Measurements from ENCODE around the gene DPYD.

DPYD gene

DNA sequence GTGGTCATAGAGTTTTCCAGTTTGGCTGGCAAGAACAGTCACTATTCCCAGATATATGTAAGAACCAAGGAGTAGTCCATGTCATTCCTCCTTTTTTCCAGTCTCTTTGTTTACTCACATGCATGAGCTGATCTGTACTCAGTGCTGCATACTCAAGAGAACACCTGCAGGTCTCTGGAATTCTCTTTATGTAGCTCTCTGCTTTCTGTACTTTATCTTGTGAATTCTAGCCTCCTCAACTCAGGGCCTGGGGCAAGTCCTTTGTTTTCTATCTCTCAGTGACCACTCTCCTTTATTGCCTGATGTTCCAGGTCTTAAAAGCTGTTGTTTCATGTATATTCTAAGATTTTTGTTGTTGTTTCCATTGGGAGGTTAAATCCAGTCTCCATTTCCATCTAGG, 478.9 kb downstream of the DPYD start:
- no peak for DNase-seq (ENCODE audit: extremely low read depth, insufficient read length)
- Histone ChIP-seq H3K4me3 (replicated peaks; ENCODE audit: low read depth, low read length) (no peak overlapping the region), H3K27me3 (replicated peaks; ENCODE audit: control insufficient read depth, insufficient read depth, low read length) (no peaks in the 10 kb centered on the region), H3K36me3 (ENCODE audit: control insufficient read depth, insufficient read depth, low read length) (no peaks in the 10 kb centered on the region)
- TF ChIP-seq, protein P1, sequence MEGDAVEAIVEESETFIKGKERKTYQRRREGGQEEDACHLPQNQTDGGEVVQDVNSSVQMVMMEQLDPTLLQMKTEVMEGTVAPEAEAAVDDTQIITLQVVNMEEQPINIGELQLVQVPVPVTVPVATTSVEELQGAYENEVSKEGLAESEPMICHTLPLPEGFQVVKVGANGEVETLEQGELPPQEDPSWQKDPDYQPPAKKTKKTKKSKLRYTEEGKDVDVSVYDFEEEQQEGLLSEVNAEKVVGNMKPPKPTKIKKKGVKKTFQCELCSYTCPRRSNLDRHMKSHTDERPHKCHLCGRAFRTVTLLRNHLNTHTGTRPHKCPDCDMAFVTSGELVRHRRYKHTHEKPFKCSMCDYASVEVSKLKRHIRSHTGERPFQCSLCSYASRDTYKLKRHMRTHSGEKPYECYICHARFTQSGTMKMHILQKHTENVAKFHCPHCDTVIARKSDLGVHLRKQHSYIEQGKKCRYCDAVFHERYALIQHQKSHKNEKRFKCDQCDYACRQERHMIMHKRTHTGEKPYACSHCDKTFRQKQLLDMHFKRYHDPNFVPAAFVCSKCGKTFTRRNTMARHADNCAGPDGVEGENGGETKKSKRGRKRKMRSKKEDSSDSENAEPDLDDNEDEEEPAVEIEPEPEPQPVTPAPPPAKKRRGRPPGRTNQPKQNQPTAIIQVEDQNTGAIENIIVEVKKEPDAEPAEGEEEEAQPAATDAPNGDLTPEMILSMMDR (IDR thresholded peaks at IDR 0.05; ENCODE audit: insufficient read depth, low read length, poor library complexity, severe bottlenecking): no peak

DNA sequence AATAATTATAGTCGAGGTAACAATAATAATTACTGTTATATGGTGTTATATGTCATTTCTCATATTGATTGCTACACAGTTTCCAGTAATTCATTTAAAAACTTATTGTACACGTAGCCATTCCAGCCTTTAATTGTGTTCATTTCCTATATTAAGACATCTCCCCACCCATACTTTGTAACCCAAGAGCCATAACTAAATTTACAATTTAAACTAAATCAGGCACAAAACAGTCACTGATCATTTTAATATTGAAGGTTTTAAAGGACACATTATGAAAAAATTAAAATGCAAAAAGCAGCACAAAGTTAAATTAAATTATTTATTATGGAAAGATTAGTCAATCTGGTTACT, 487.0 kb downstream of the DPYD start:
- Histone ChIP-seq H3K36me3 (ENCODE audit: control insufficient read depth, insufficient read depth, low read length) (no peaks in the 10 kb centered on the region), H3K4me3 (replicated peaks; ENCODE audit: low read depth, low read length) (no peak overlapping the region), H3K27me3 (replicated peaks; ENCODE audit: control insufficient read depth, insufficient read depth, low read length) (no peaks in the 10 kb centered on the region)
- DNase-seq (ENCODE audit: extremely low read depth, insufficient read length): no peak
- TF ChIP-seq, protein P1 (IDR thresholded peaks at IDR 0.05; ENCODE audit: insufficient read depth, low read length, poor library complexity, severe bottlenecking): no peak

DNA sequence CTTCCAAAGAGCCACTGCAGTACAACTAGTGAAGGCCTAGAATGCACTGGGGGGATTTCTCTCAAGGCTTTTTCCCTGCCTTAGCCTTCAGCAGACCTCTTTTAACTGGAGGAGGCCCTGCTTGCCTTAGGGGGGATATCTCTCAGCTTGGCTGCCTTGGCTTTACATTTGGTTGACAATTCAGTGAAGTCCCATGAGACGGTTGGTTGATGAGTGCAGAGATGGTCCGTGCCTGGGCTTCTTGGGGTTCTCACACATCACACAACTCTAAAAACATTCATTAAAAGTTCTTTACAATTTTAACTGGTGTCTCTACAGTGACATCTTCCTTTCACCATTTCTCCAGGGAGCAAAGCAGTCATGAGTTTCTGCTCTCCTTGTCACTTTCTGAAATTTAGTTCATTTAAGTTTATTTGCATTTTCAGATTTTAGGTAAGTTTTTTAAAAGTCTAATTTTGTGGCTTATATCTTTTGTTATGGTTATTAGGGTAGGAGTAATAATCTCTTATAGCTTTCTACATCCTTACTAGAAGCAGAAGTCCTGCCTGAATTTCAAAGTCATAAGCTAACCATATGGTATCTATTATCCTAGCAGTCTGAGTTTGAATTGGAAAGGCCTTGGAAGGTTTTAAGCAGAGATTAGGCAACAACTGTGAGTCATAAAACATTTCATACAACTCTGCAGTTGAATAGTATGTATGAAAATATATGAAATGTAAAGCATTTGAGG, 487.6 kb downstream of the DPYD start:
- TF ChIP-seq, protein P1 (IDR thresholded peaks at IDR 0.05; ENCODE audit: insufficient read depth, low read length, poor library complexity, severe bottlenecking): no peak
- Histone ChIP-seq H3K36me3 (ENCODE audit: control insufficient read depth, insufficient read depth, low read length) (no peaks in the 10 kb centered on the region), H3K27me3 (replicated peaks; ENCODE audit: control insufficient read depth, insufficient read depth, low read length) (no peaks in the 10 kb centered on the region), H3K4me3 (replicated peaks; ENCODE audit: low read depth, low read length) (no peak overlapping the region)
- DNase-seq (ENCODE audit: extremely low read depth, insufficient read length): no peak

DNA sequence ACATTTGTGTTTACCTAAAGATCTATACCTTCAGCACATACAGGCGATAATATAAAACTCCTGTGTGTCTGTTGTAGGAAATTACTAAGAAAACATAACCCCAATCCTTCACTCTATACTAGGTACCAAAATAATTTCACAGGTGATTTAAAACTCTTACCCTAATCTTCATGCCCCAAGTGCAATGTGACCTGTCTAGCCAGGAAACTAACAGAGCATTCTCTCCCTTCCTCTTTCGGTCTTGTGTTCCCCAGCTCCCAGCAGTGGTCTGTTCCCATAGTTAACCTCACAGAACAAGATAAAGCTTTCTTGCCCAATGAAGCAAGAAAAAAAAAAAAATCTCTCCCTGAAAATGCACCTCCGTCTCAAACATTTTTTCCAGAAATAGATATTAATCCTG, 493.5 kb downstream of the DPYD start:
- Histone ChIP-seq H3K27me3 (replicated peaks; ENCODE audit: control insufficient read depth, insufficient read depth, low read length) (no peaks in the 10 kb centered on the region), H3K4me3 (replicated peaks; ENCODE audit: low read depth, low read length) (no peak overlapping the region), H3K36me3 (ENCODE audit: control insufficient read depth, insufficient read depth, low read length) (no peaks in the 10 kb centered on the region)
- TF ChIP-seq, protein P1 (IDR thresholded peaks at IDR 0.05; ENCODE audit: insufficient read depth, low read length, poor library complexity, severe bottlenecking): no peak
- DNase-seq (ENCODE audit: extremely low read depth, insufficient read length): no peak

DNA sequence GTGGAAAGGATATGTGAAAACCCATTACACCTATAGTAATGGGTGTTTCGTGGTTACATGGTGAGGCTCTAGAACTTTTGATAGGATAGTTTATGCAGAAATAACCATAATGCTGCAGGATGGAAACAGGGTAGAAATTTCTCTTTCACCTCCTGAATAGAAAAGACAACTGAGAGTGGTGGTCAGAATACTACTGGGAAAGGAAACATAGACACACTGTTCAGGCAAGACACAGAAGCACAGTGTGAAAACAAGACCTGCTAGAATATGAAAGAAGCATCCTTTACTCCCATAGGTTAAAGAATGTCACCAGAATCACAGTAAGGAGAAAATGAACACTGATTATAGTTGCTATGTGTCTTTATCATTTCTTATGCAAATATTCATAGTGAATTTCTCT, 496.6 kb downstream of the DPYD start:
- TF ChIP-seq, protein P1 (IDR thresholded peaks at IDR 0.05; ENCODE audit: insufficient read depth, low read length, poor library complexity, severe bottlenecking): no peak
- no peak for DNase-seq (ENCODE audit: extremely low read depth, insufficient read length)
- Histone ChIP-seq H3K27me3 (replicated peaks; ENCODE audit: control insufficient read depth, insufficient read depth, low read length) (no peaks in the 10 kb centered on the region), H3K36me3 (ENCODE audit: control insufficient read depth, insufficient read depth, low read length) (no peaks in the 10 kb centered on the region), H3K4me3 (replicated peaks; ENCODE audit: low read depth, low read length) (no peak overlapping the region)

DNA sequence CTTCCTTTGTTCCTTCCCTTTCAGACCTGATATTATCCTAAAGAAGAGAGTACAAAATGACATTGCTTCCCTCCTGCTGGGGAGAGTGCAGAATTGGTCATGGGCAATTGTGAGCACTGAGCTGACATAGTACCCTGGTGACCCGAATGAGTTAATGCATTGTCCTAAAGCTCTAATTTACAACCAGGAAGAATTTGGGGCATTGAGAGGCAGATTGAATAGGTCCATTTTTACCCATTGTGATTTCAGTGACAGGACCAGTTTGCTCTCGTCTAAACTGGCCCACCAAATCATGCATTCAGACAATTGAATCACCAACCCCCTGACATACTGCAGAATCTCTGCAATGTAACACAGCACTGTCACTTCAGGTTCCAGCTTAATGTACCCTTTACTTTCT, 497.4 kb downstream of the DPYD start:
- no peaks in the 10 kb centered on the region for H3K36me3 ChIP-seq (ENCODE audit: control insufficient read depth, insufficient read depth, low read length)
- no peak overlapping the region for H3K4me3 ChIP-seq (replicated peaks; ENCODE audit: low read depth, low read length)
- TF ChIP-seq, protein P1 (IDR thresholded peaks at IDR 0.05; ENCODE audit: insufficient read depth, low read length, poor library complexity, severe bottlenecking): no peak
- DNase-seq (ENCODE audit: extremely low read depth, insufficient read length): no peak
- H3K27me3 ChIP-seq (replicated peaks; ENCODE audit: control insufficient read depth, insufficient read depth, low read length): no peaks in the 10 kb centered on the region
